ENCODE data around the gene SCRT2. TPM values are rescaled to one million over a fixed set of nuclear protein-coding genes. Genes with fewer than 3 reads are reported as not detected.

Gene SCRT2
- total and polyA plus RNA-seq, 2 of the 4 experiments (the other 2 are of a cell fraction) = not detected

GRCh38 chr20:723756-724155 lies 48.2 kb upstream of the SCRT2 start:
- H3K4me1 ChIP-seq (ENCODE audit: control insufficient read depth, insufficient read depth, low read length) = no peaks in the 10 kb centered on the region
- dilution Hi-C loops (cut with HindIII; ENCODE audit: low sequenced_read_pairs, unreplicated experiment) = no loop called here
- ChIA-PET POLR2A (ENCODE audit: unreplicated experiment) (no interaction called here), CTCF (no interaction called here)
- no peak overlapping the region for H2AK5ac ChIP-seq (ENCODE audit: low read depth, low read length)
- no peak overlapping the region for H2BK5ac ChIP-seq (ENCODE audit: low read depth, low read length, poor library complexity, severe bottlenecking)
- H3K14ac ChIP-seq (replicated peaks; ENCODE audit: low read depth, low read length) = no peak overlapping the region
- no peak overlapping the region for H4K91ac ChIP-seq (ENCODE audit: insufficient read depth, low read depth, low read length)
- H3K9me1 ChIP-seq (ENCODE audit: insufficient read depth, low read length) = no peaks in the 10 kb centered on the region
- H3K9ac ChIP-seq (ENCODE audit: low read depth, low read length) = no peak overlapping the region
- no peak overlapping the region for H3K4ac ChIP-seq (ENCODE audit: low read depth, low read length)
- H3K79me1 ChIP-seq (ENCODE audit: low read depth in 1 of 2, low read length in 2 of 2) = no peaks in the 10 kb centered on the region
- H3K18ac ChIP-seq (ENCODE audit: low read depth, low read length) = no peak overlapping the region
- WGBS, 2 experiments (ENCODE audit: extremely low coverage in 2 of 2, insufficient read length in 1 of 2) = 41% methylated on average over 5 of the region's 8 CpGs; no CpG with 5 or more reads in 1 of the 2 experiments
- H3K4me3 ChIP-seq (ENCODE audit: insufficient read depth, low read depth, low read length) = no peak overlapping the region
- no peak overlapping the region for H2AFZ ChIP-seq (replicated peaks; ENCODE audit: low read length, poor library complexity)
- H3K4me2 ChIP-seq (ENCODE audit: low read depth, low read length) = no peak overlapping the region
- no peak overlapping the region for H4K5ac ChIP-seq (ENCODE audit: low read depth, low read length)
- H4K8ac ChIP-seq (ENCODE audit: low read depth in 2 of 2, low read length in 2 of 2) = no peak overlapping the region
- intact Hi-C loops (cut with micrococcal nuclease) = no loop called here
- H3K56ac ChIP-seq (ENCODE audit: extremely low read depth, insufficient read depth, low read length) = no peak overlapping the region
- TF ChIP-seq RFX5 (IDR thresholded peaks at IDR 0.05; ENCODE audit: low read depth, low read length) = no peak
- no peak for TF ChIP-seq ELK1 (IDR thresholded peaks at IDR 0.05; ENCODE audit: borderline replicate concordance, low read depth, low read length)
- no peak for TF ChIP-seq NFE2L2 (IDR thresholded peaks at IDR 0.05; ENCODE audit: low read depth, low read length)
- no peak for TF ChIP-seq RCOR1 (IDR thresholded peaks at IDR 0.05; ENCODE audit: insufficient replicate concordance, low read length)
- TF ChIP-seq FOS (IDR thresholded peaks at IDR 0.05; ENCODE audit: low read depth, low read length) = no peak
- no peak for TF ChIP-seq CHD1 (IDR thresholded peaks at IDR 0.05; ENCODE audit: low read depth, low read length)
- no peak for TF ChIP-seq RAD21 (IDR thresholded peaks at IDR 0.05; ENCODE audit: low read length)
- no peak for TF ChIP-seq CEBPB (IDR thresholded peaks at IDR 0.05; ENCODE audit: low read depth, low read length)
- TF ChIP-seq MXI1 (IDR thresholded peaks at IDR 0.05; ENCODE audit: borderline replicate concordance, low read depth, low read length) = no peak
- no peak for TF ChIP-seq CTCF (conservative IDR thresholded peaks at IDR 0.05; ENCODE audit: low read depth, low read length)
- no peak for TF ChIP-seq POLR2A (IDR thresholded peaks at IDR 0.05; ENCODE audit: low read depth, low read length)
- TF ChIP-seq BHLHE40 (IDR thresholded peaks at IDR 0.05; ENCODE audit: low read depth, low read length) = no peak
- no peak for TF ChIP-seq MAFK (IDR thresholded peaks at IDR 0.05; ENCODE audit: low read depth, low read length)
- DNase-seq (no peak), ATAC-seq (ENCODE audit: low read depth) (no peak)
- H3K23ac ChIP-seq (ENCODE audit: low read depth, low read length) = no peak overlapping the region
- no peak overlapping the region for H2BK20ac ChIP-seq (ENCODE audit: low read depth, low read length)
- no peaks in the 10 kb centered on the region for H3K36me3 ChIP-seq (ENCODE audit: control insufficient read depth, insufficient read depth, low read length)
- in situ Hi-C loops (cut with MboI; ENCODE audit: low sequenced_read_pairs) = no loop called here
- H3K9me3 ChIP-seq (ENCODE audit: control insufficient read depth, insufficient read depth, low read length) = no peaks in the 10 kb centered on the region
- H2BK120ac ChIP-seq (ENCODE audit: low read depth, low read length) = no peak overlapping the region
- H3K27ac ChIP-seq (ENCODE audit: insufficient read depth, low read length) = no peak overlapping the region
- H4K20me1 ChIP-seq (ENCODE audit: insufficient read depth, low read length) = no peaks in the 10 kb centered on the region; the same call in 1 of the 2 replicates
- H3K27me3 ChIP-seq (ENCODE audit: control insufficient read depth, insufficient read depth, low read length) = peaks cover 48% of the 10 kb centered on the region
- no peak overlapping the region for H2BK15ac ChIP-seq (ENCODE audit: low read depth, low read length)
- H2AK9ac ChIP-seq (replicated peaks; ENCODE audit: low read depth, low read length, poor library complexity) = no peak overlapping the region
- no TSS peak for BruUV-seq (replicated peaks)
